Keratinocyte (primary cell): Measurements from ENCODE around the gene GPC1. TPM values are rescaled to one million over a fixed set of nuclear protein-coding genes. Genes with fewer than 3 reads are reported as not detected.
A peak's percentile ranks its signal among the peaks of the same experiment; 100 is the strongest.
"Not testable (repeated sequence)": the region's sequence is repeated elsewhere in the genome, so short reads cannot be mapped to it uniquely, and the experiment has no call there.

Experiments
- DNase-seq: peaks from one replicate; pipeline ENCODE4 v3.0.0-alpha.2; 2011; ENCODE audit warnings: low read depth, missing footprints, low spot score
- FAIRE-seq: peaks from 2 replicates; lab custom pipeline; 2011; peaks lifted over from hg19 to GRCh38; lab: Jason Lieb, UNC
- H2AFZ ChIP-seq: 2 replicates; pipeline ENCODE4 v1.6.0; 2012; ENCODE audit warnings: low read length, control low read depth, inconsistent platforms; ENCODE audit not compliant: control insufficient read depth
- H3K27ac ChIP-seq: 2 replicates; pipeline ENCODE4 v1.5.1; 2011; ENCODE audit warnings: low read length; ENCODE audit not compliant: control insufficient read depth, insufficient read depth
- H3K27me3 ChIP-seq: 3 replicates; pipeline ENCODE4 v1.6.0; 2011; ENCODE audit warnings: low read length; ENCODE audit not compliant: control insufficient read depth, insufficient read depth; ENCODE audit errors: extremely low read depth
- H3K36me3 ChIP-seq, 2 experiments: 2 replicates in 1 of 2; 3 replicates in 1 of 2; pipeline ENCODE4 v1.5.1; 2011; ENCODE audit warnings: low read length in 2 of 2, mild to moderate bottlenecking in 1 of 2; ENCODE audit not compliant: control insufficient read depth in 2 of 2, insufficient read depth in 2 of 2; ENCODE audit errors: extremely low read depth in 1 of 2
- H3K4me1 ChIP-seq: 3 replicates; pipeline ENCODE4 v1.5.1; 2011; ENCODE audit warnings: low read length; ENCODE audit not compliant: control insufficient read depth, insufficient read depth; ENCODE audit errors: extremely low read depth
- H3K4me2 ChIP-seq: 3 replicates; pipeline ENCODE4 v1.6.0; 2011; ENCODE audit warnings: low read depth, low read length; ENCODE audit not compliant: control insufficient read depth, insufficient read depth; ENCODE audit errors: extremely low read depth
- H3K4me3 ChIP-seq, 3 experiments: fragments of 200-600 bp in 1 of 3; sonication (generic) in 1 of 3; 2 replicates in 2 of 3; 3 replicates in 1 of 3; pipeline ENCODE4 v1.5.1; 2011 to 2016; ENCODE audit warnings: low read length in 3 of 3, mild to moderate bottlenecking in 3 of 3, control low read depth in 2 of 3, inconsistent platforms in 1 of 3, low read depth in 1 of 3, mixed read lengths in 1 of 3, mixed run types in 1 of 3, moderate library complexity in 1 of 3; ENCODE audit not compliant: control insufficient read depth in 2 of 3, insufficient read depth in 2 of 3; ENCODE audit errors: extremely low read depth in 1 of 3
- H3K79me2 ChIP-seq: 2 replicates; pipeline ENCODE4 v1.6.0; 2012; ENCODE audit warnings: low read length; ENCODE audit not compliant: control insufficient read depth, insufficient read depth
- H3K9ac ChIP-seq: 3 replicates; pipeline ENCODE4 v1.6.0; 2011; ENCODE audit warnings: low read length; ENCODE audit not compliant: control insufficient read depth, insufficient read depth; ENCODE audit errors: extremely low read depth
- H3K9me1 ChIP-seq: 3 replicates; pipeline ENCODE4 v1.6.0; 2011; ENCODE audit warnings: low read length; ENCODE audit not compliant: control insufficient read depth, insufficient read depth; ENCODE audit errors: extremely low read depth
- H3K9me3 ChIP-seq: 2 replicates; pipeline ENCODE4 v1.5.1; 2012; ENCODE audit warnings: low read depth, low read length; ENCODE audit not compliant: control insufficient read depth
- H4K20me1 ChIP-seq: 3 replicates; pipeline ENCODE4 v1.6.0; 2011; ENCODE audit warnings: low read length; ENCODE audit not compliant: control insufficient read depth, insufficient read depth; ENCODE audit errors: extremely low read depth
- EZH2 ChIP-seq: IDR thresholded peaks from one replicate; pipeline ENCODE4 v1.6.1; 2012; ENCODE audit warnings: inconsistent platforms, mild to moderate bottlenecking, low read length, moderate library complexity
- dilution Hi-C: fragments of 300-500 bp; cut with MboI; formaldehyde crosslinking; loops from one replicate; pipeline ENCODE4 v1.7.0; 2020; ENCODE audit warnings: low sequenced_read_pairs; ENCODE audit not compliant: extremely low pct_ligation_motif_present
- polyA plus RNA-seq, 5 experiments: library from polyadenylated mRNA; depleted of rRNA in 3 of 5; stranded (reverse) in 3 of 5; stranded (forward) in 1 of 5; unstranded in 1 of 5; fragments of >200 nt; gene quantifications; 1 replicate in 1 of 5; 2 replicates in 3 of 5; 3 replicates in 1 of 5; pipeline versions ENCODE4 v1.2.1 to v1.2.3, GENCODE V29; 2011 to 2012; ENCODE audit warnings: missing spikeins in 2 of 5, low read depth in 1 of 5, low replicate concordance in 1 of 5
- TF ChIP-seq, protein P1 (sequence below), 3 experiments: IDR thresholded peaks in 1 of 3; conservative IDR thresholded peaks in 1 of 3; optimal IDR thresholded peaks in 1 of 3; 2 replicates in 2 of 3; 3 replicates in 1 of 3; pipeline versions ENCODE3 to v1.5.1; 2011; ENCODE audit warnings: low read length in 3 of 3, mild to moderate bottlenecking in 3 of 3, moderate library complexity in 2 of 3, control low read depth in 1 of 3, inconsistent platforms in 1 of 3; ENCODE audit not compliant: insufficient read depth in 2 of 3; ENCODE audit errors: extremely low read depth in 1 of 3

GPC1 gene
- polyA plus RNA-seq, 1 donor (not counting 4 experiments of a cell fraction or from before 2014, with no cell fraction given): 46.6 TPM

DNA sequence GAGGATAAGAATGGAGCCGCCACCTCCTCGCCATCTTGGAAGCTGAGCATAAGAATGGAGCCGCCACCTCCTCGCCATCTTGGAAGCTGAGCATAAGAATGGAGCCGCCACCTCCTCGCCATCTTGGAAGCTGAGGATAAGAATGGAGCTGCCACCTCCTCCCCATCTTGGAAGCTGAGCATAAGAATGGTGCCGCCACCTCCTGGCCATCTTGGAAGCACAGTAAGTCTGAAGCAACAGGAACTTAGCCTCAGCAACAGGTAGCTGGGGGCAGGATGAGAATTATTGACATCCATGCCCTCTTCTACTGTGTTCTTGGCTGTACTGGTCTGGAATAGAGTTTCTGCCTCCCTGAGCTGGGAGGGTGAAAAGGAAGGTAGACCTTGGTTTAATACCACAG is 61.6 kb downstream of the GPC1 start:
- H4K20me1 ChIP-seq, H3K27ac ChIP-seq, H3K4me3 ChIP-seq, H3K9me1 ChIP-seq, H3K9ac ChIP-seq, H3K4me1 ChIP-seq, dilution Hi-C loops, H3K27me3 ChIP-seq, H3K4me2 ChIP-seq, H3K36me3 ChIP-seq, H3K79me2 ChIP-seq, H3K9me3 ChIP-seq, H2AFZ ChIP-seq: not testable (repeated sequence)
- peak; percentile 15 for DNase-seq
- peak; percentile 75 for FAIRE-seq
- TF ChIP-seq, protein P1, sequence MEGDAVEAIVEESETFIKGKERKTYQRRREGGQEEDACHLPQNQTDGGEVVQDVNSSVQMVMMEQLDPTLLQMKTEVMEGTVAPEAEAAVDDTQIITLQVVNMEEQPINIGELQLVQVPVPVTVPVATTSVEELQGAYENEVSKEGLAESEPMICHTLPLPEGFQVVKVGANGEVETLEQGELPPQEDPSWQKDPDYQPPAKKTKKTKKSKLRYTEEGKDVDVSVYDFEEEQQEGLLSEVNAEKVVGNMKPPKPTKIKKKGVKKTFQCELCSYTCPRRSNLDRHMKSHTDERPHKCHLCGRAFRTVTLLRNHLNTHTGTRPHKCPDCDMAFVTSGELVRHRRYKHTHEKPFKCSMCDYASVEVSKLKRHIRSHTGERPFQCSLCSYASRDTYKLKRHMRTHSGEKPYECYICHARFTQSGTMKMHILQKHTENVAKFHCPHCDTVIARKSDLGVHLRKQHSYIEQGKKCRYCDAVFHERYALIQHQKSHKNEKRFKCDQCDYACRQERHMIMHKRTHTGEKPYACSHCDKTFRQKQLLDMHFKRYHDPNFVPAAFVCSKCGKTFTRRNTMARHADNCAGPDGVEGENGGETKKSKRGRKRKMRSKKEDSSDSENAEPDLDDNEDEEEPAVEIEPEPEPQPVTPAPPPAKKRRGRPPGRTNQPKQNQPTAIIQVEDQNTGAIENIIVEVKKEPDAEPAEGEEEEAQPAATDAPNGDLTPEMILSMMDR (optimal IDR thresholded peaks at IDR 0.05 in 1 of 3, IDR thresholded peaks at IDR 0.05 in 1 of 3, conservative IDR thresholded peaks at IDR 0.05 in 1 of 3; ENCODE audit: extremely low read depth in 1 of 3, insufficient read depth in 2 of 3, low read length in 3 of 3): peak; percentile 54 to 77 (median 66)

DNA sequence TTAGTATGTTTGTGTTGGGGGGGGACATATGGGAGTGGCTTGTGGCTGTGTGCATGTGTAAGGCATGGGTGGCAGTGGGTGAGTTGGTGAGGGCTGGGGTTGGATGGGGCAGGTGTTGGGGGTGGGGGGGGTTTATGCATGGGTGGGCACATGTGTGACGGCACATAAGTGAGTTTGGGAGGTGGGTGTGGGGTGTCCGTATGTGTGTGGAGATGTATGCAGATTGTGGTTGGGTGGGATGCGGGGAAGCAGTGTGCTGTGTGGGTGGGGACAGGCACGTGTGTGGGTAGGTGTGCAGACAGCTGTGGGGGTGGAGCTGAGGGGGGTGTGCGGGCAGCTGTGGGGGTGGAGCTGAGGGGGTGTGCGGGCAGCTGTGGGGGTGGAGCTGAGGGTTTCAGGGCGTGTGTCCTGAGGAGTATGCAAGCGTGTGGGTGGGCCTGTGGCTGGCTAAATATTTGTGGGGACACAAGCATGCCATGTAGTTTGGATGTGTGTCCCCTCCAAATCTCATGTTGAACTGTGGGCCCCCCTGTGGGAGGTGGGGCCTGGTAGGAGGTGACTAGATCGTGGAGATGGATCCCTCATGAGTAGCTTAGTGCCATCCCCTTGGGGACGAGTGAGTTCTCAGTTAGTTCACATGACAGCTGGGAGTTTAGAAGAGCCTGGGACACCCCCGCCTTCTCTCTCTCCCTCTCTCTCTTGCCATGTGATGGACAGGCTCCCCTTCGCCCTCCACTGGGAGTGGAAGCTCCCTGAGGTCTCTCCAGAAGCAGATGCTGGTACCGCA is 62.9 kb downstream of the GPC1 start:
- TF ChIP-seq, protein P1 (optimal IDR thresholded peaks at IDR 0.05 in 1 of 3, IDR thresholded peaks at IDR 0.05 in 1 of 3, conservative IDR thresholded peaks at IDR 0.05 in 1 of 3; ENCODE audit: extremely low read depth in 1 of 3, insufficient read depth in 2 of 3, low read length in 3 of 3): no peak
- TF ChIP-seq EZH2: no peak
- H3K9me3 ChIP-seq: no peaks in the 10 kb centered on the region
- H3K4me2 ChIP-seq: no peak overlapping the region
- peaks cover 6% of the 10 kb centered on the region for H3K27me3 ChIP-seq
- no peaks in the 10 kb centered on the region for H4K20me1 ChIP-seq
- H3K27ac ChIP-seq: no peak overlapping the region
- H3K79me2 ChIP-seq: no peaks in the 10 kb centered on the region
- H3K9me1 ChIP-seq: no peaks in the 10 kb centered on the region
- no peaks in the 10 kb centered on the region for H3K36me3 ChIP-seq
- dilution Hi-C loops: no loop called here
- H3K4me1 ChIP-seq: no peaks in the 10 kb centered on the region
- H3K4me3 ChIP-seq: no peak overlapping the region
- DNase-seq (no peak), FAIRE-seq (no peak)
- H2AFZ ChIP-seq: no peak overlapping the region
- H3K9ac ChIP-seq: no peak overlapping the region
